Measurements from ENCODE around the gene NPM1. TPM values are rescaled to one million over a fixed set of nuclear protein-coding genes. Genes with fewer than 3 reads are reported as not detected.

NPM1 gene
- total RNA-seq, 4 donors from 2014 or later = 532 to 835 (median 744) TPM

DNA sequence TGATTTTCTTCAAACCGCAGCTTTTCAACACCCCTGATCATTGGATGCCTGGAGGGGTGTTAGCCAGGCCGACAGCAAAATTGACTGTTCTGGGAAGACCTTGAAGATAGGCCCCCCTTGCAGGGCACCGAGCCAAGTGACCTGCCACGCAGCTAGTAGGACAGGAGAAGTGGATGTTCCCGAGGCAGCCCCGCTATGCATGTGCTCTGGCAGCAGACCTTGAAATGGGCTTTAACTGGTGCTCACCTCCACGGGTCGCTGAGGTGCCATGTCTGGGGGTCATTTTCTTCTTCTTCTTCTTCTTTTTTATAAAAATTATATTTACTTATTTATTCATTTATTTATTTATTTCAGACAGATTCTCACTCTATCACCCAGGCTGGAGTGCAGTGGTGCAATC is 44.4 kb downstream of the NPM1 start:
- Histone ChIP-seq H3K36me3 (no peaks in the 10 kb centered on the region), H3K4me1 (no peaks in the 10 kb centered on the region), H3K4me3 (no peak overlapping the region), H3K9me3 (no peaks in the 10 kb centered on the region), H3K27me3 (no peaks in the 10 kb centered on the region), H3K27ac (no peak overlapping the region)
- no peak for TF ChIP-seq EP300 (IDR thresholded peaks at IDR 0.05)
- TF ChIP-seq, protein P1, sequence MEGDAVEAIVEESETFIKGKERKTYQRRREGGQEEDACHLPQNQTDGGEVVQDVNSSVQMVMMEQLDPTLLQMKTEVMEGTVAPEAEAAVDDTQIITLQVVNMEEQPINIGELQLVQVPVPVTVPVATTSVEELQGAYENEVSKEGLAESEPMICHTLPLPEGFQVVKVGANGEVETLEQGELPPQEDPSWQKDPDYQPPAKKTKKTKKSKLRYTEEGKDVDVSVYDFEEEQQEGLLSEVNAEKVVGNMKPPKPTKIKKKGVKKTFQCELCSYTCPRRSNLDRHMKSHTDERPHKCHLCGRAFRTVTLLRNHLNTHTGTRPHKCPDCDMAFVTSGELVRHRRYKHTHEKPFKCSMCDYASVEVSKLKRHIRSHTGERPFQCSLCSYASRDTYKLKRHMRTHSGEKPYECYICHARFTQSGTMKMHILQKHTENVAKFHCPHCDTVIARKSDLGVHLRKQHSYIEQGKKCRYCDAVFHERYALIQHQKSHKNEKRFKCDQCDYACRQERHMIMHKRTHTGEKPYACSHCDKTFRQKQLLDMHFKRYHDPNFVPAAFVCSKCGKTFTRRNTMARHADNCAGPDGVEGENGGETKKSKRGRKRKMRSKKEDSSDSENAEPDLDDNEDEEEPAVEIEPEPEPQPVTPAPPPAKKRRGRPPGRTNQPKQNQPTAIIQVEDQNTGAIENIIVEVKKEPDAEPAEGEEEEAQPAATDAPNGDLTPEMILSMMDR (IDR thresholded peaks at IDR 0.05) = no peak
- TF ChIP-seq POLR2A (IDR thresholded peaks at IDR 0.05) = no peak
- no peak for TF ChIP-seq POLR2AphosphoS5 (IDR thresholded peaks at IDR 0.05)
- ATAC-seq = no peak
- WGBS, 2 donors (ENCODE audit: low coverage in 1 of 2) = 97 to 100% methylated on average over 5 of the region's 8 CpGs

DNA sequence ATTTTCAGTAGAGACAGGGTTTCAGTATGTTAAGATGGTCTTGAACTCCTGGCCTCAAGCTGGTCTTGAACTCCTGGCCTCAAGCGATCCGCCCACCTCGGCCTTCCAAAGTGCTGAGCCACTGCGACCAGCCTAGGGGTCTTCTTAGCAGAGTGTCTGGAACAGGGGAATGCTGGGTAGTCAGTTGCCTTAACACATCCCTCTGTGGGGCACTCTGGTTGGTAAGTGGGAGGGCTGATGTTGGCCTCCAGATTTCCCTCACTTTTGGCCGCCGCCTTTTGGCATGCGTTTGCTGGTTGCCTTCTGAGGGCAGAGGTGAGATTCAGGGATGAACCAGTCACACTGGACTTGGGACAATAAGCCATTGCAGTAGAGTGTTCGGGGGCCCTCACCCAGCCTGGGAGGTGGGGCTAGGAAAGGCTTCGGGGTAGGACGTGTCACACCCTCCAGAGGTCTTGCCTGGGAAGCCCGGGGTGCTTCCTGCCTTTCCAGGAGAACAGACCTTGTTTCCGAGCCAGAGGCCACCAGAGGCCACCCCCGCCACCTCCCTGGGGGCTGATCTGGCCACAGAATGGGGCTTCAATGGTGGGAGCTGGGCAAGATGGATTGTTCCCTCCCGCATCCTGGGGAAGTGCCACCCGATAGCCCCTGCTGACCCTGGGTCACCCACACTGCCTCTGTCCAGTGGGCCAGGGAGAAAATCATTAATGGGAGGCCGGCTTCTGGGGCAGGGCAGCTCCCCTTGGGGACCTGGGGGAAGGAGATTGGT is 45.1 kb downstream of the NPM1 start:
- Histone ChIP-seq H3K4me3 (no peak overlapping the region), H3K36me3 (no peaks in the 10 kb centered on the region), H3K4me1 (no peaks in the 10 kb centered on the region), H3K9me3 (no peaks in the 10 kb centered on the region), H3K27ac (no peak overlapping the region), H3K27me3 (no peaks in the 10 kb centered on the region)
- no peak for ATAC-seq
- 100% methylated on average over 1 of the region's 16 CpGs for WGBS, 2 donors (ENCODE audit: low coverage in 1 of 2)
- TF ChIP-seq POLR2AphosphoS5 (IDR thresholded peaks at IDR 0.05) (no peak), POLR2A (IDR thresholded peaks at IDR 0.05) (no peak), EP300 (IDR thresholded peaks at IDR 0.05) (no peak)
- TF ChIP-seq, protein P1 (IDR thresholded peaks at IDR 0.05) = no peak

DNA sequence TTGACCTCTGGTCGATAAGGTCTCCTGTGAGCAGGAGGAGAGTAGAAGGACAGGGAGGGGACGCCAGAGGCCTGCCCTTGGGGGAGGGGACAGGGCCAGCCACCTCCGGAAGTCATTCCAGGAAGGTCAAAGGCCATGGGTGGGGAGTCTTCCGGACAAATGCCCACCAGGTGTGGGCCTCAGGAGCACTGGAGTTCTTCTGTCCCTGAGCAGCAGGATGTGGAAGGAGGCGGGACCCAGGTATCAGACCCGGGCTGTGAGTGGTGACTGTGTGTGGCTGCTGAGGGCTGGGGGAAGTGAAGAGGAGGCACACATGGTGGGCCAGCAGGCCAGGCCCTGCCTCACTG is 45.7 kb downstream of the NPM1 start:
- H3K4me1 ChIP-seq = no peaks in the 10 kb centered on the region
- H3K9me3 ChIP-seq = no peaks in the 10 kb centered on the region
- no peaks in the 10 kb centered on the region for H3K36me3 ChIP-seq
- H3K27ac ChIP-seq = no peak overlapping the region
- H3K27me3 ChIP-seq = no peaks in the 10 kb centered on the region
- ATAC-seq = no peak
- WGBS, 2 donors (ENCODE audit: low coverage in 1 of 2) = 51 to 100% methylated on average over 2 of the region's 6 CpGs
- no peak overlapping the region for H3K4me3 ChIP-seq
- TF ChIP-seq, protein P1 (IDR thresholded peaks at IDR 0.05) = no peak

DNA sequence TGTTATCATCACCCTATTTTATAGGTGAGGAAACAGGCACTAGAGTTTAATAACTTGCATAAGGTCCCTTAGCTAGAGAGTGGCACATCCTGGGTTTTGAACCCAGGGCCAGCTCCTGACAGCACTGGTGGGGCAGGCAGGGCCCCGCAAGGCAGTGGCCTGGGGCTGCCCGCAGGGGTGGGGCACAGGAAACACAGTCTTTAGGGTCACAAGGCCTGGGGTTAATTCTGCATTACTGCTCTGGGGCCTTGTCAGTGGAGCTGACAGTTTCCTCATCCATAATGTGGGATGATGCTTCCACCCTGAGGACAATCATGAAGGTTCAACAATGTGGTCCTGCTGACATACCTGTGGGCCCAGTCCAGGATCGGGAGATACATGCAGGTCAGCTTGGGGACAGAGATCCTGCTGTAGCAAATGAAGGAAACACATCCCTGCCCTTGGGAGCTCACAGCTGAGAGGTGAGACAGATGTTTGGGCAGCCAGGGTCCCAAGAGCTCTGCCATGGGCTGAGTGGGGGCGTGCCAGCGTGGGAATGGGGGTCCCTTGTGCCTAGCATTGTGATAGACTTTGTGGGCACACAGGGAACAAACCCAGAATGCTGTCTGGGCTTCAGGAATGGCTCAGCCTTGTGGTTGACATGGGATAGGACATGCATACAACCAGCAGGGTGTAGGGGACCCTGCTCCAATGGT is 46.5 kb downstream of the NPM1 start:
- Histone ChIP-seq H3K4me3 (no peak overlapping the region), H3K36me3 (no peaks in the 10 kb centered on the region), H3K4me1 (no peaks in the 10 kb centered on the region), H3K9me3 (no peaks in the 10 kb centered on the region), H3K27ac (no peak overlapping the region), H3K27me3 (no peaks in the 10 kb centered on the region)
- ATAC-seq = no peak
- TF ChIP-seq POLR2A (IDR thresholded peaks at IDR 0.05) (no peak), EP300 (IDR thresholded peaks at IDR 0.05) (no peak)
- WGBS, 2 donors (ENCODE audit: low coverage in 1 of 2) = 100% methylated on average over 1 of the region's 5 CpGs; no CpG with 5 or more reads in 1 of the 2 donors

DNA sequence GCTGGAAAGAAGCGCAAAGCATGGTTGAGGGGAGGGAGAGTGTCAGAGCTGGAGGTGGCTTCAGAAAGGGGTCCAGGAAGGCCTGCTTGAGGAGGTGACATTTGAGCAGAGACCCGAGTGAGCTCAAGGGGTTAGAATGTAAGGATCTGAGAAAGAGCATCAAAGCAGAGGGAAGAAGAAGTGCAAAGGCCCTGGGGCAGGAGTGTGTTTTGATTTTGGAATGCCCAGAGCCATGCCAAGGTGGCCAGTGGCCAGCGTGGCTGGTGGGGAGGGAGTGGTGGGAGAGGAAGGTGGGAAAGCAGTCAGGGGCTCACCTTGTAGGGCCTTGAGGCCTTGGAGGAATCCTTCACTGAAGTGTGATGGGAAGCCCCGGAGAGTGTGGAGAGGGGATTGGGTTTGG is 47.2 kb downstream of the NPM1 start:
- ATAC-seq = no peak
- Histone ChIP-seq H3K27me3 (no peaks in the 10 kb centered on the region), H3K4me1 (no peaks in the 10 kb centered on the region), H3K36me3 (no peaks in the 10 kb centered on the region), H3K27ac (no peak overlapping the region), H3K4me3 (no peak overlapping the region), H3K9me3 (no peaks in the 10 kb centered on the region)
- WGBS, 2 donors (ENCODE audit: low coverage in 1 of 2) = 96 to 100% methylated on average over 3 to 4 of the region's 4 CpGs
- TF ChIP-seq EP300 (IDR thresholded peaks at IDR 0.05) (no peak), POLR2A (IDR thresholded peaks at IDR 0.05) (no peak), POLR2AphosphoS5 (IDR thresholded peaks at IDR 0.05) (no peak)
- TF ChIP-seq, protein P1 (IDR thresholded peaks at IDR 0.05) = no peak

All from gastroesophageal sphincter (tissue), 4 donors.